KOPT-K1 (cell line): ENCODE results near the gene SLC15A3.

Experiments
- H3K27ac ChIP-seq: fragments of 200-600 bp; sonication (generic); 2 replicates; pipeline ENCODE4 v1.5.1; 2016; ENCODE audit warnings: antibody characterized with exemption, mild to moderate bottlenecking, low read depth, low read length; ENCODE audit not compliant: poor library complexity, severe bottlenecking
- H3K36me3 ChIP-seq: fragments of 200-600 bp; sonication (generic); 2 replicates; pipeline ENCODE4 v1.5.1; 2017; ENCODE audit warnings: antibody characterized with exemption, mild to moderate bottlenecking, low read length, moderate library complexity; ENCODE audit not compliant: insufficient read depth
- H3K9me3 ChIP-seq: fragments of 200-600 bp; sonication (generic); 2 replicates; pipeline ENCODE4 v1.5.1; 2017; ENCODE audit warnings: antibody characterized with exemption, low read length, mild to moderate bottlenecking; ENCODE audit not compliant: insufficient read depth, poor library complexity, severe bottlenecking

SLC15A3 gene

GRCh38 chr11:60951904-60952741 is at the start of gene SLC15A3:
Gene SLC15A3 (minus strand): TSS chr11:60952176. CDS start chr11:60951551, 625 bp downstream.
- no peaks in the 10 kb centered on the region for H3K36me3 ChIP-seq
- no peaks in the 10 kb centered on the region for H3K9me3 ChIP-seq
- H3K27ac ChIP-seq = no peak within 1 kb of the TSS

- Histone ChIP-seq H3K27ac (no peak overlapping the region), H3K36me3 (peaks cover 24% of the 10 kb centered on the region), H3K9me3 (no peaks in the 10 kb centered on the region)
Measured at GRCh38 chr11:61000426-61000825, 48.5 kb upstream of the SLC15A3 start.

GRCh38 chr11:60996381-60997138 is 44.6 kb upstream of the SLC15A3 start:
- Histone ChIP-seq H3K27ac (no peak overlapping the region), H3K36me3 (peaks cover 51% of the 10 kb centered on the region), H3K9me3 (no peaks in the 10 kb centered on the region)

- Histone ChIP-seq H3K9me3 (no peaks in the 10 kb centered on the region), H3K27ac (no peak overlapping the region), H3K36me3 (peaks cover 51% of the 10 kb centered on the region)
Measured at GRCh38 chr11:60995798-60996197, 43.8 kb upstream of the SLC15A3 start.

GRCh38 chr11:60994541-60995080 is 42.6 kb upstream of the SLC15A3 start:
- Histone ChIP-seq H3K27ac (no peak overlapping the region), H3K9me3 (no peaks in the 10 kb centered on the region), H3K36me3 (peaks cover 48% of the 10 kb centered on the region)

- no peaks in the 10 kb centered on the region for H3K9me3 ChIP-seq
- H3K27ac ChIP-seq = no peak overlapping the region
- H3K36me3 ChIP-seq = peaks cover 57% of the 10 kb centered on the region
Measured at GRCh38 chr11:60993615-60994014, 41.6 kb upstream of the SLC15A3 start.

- peaks cover 63% of the 10 kb centered on the region for H3K36me3 ChIP-seq
Measured at GRCh38 chr11:60992842-60993409, 41.0 kb upstream of the SLC15A3 start.

GRCh38 chr11:60991457-60991856 is 39.5 kb upstream of the SLC15A3 start:
- H3K27ac ChIP-seq = no peak overlapping the region
- no peaks in the 10 kb centered on the region for H3K9me3 ChIP-seq
- H3K36me3 ChIP-seq = peaks cover 58% of the 10 kb centered on the region

More at GRCh38 chr11:60992842-60993409, 41.0 kb upstream of the SLC15A3 start:
- Histone ChIP-seq H3K27ac (no peak overlapping the region), H3K9me3 (no peaks in the 10 kb centered on the region)

- H3K9me3 ChIP-seq = no peaks in the 10 kb centered on the region
- no peak overlapping the region for H3K27ac ChIP-seq
- peaks cover 36% of the 10 kb centered on the region for H3K36me3 ChIP-seq
Measured at GRCh38 chr11:60989093-60989650, 37.2 kb upstream of the SLC15A3 start.

GRCh38 chr11:60988658-60989057 is 36.7 kb upstream of the SLC15A3 start:
- Histone ChIP-seq H3K36me3 (peaks cover 30% of the 10 kb centered on the region), H3K9me3 (no peaks in the 10 kb centered on the region), H3K27ac (peak overlapping the region; percentile 73)

GRCh38 chr11:60987577-60988277 is 35.8 kb upstream of the SLC15A3 start:
- Histone ChIP-seq H3K9me3 (no peaks in the 10 kb centered on the region), H3K36me3 (peaks cover 22% of the 10 kb centered on the region)

GRCh38 chr11:60985991-60986915 is 34.3 kb upstream of the SLC15A3 start:
- peaks cover 26% of the 10 kb centered on the region for H3K36me3 ChIP-seq
- peak overlapping the region; percentile 73 for H3K27ac ChIP-seq

More at GRCh38 chr11:60987577-60988277, 35.8 kb upstream of the SLC15A3 start:
- H3K27ac ChIP-seq = peak overlapping the region; percentile 73

GRCh38 chr11:60985501-60985900 is 33.5 kb upstream of the SLC15A3 start:
- Histone ChIP-seq H3K27ac (peak overlapping the region; percentile 73), H3K9me3 (no peaks in the 10 kb centered on the region), H3K36me3 (peaks cover 32% of the 10 kb centered on the region)

More at GRCh38 chr11:60985991-60986915, 34.3 kb upstream of the SLC15A3 start:
- no peaks in the 10 kb centered on the region for H3K9me3 ChIP-seq
